DOHH2 (cell line): ENCODE data around the gene CCDC117.

Experiments used
- H3F3A ChIP-seq: fragments of 200-600 bp; sonication (generic), shearing (Covaris generic); 2 replicates; pipeline ENCODE4 v1.6.0; 2016; ENCODE audit warnings: antibody characterized with exemption, mild to moderate bottlenecking; ENCODE audit not compliant: control insufficient read depth, insufficient read depth
- H3K27ac ChIP-seq: fragments of 200-600 bp; sonication (generic); 2 replicates; pipeline ENCODE4 v1.5.1; 2014; ENCODE audit warnings: low read depth, mild to moderate bottlenecking, low read length, moderate library complexity
- H3K27me3 ChIP-seq: fragments of 200-600 bp; sonication (generic); 2 replicates; pipeline ENCODE4 v1.6.1; 2014; ENCODE audit warnings: mild to moderate bottlenecking, low read length, mixed read lengths; ENCODE audit not compliant: control insufficient read depth
- H3K36me3 ChIP-seq: fragments of 200-600 bp; sonication (generic); 2 replicates; pipeline ENCODE4 v1.6.1; 2014; ENCODE audit warnings: mild to moderate bottlenecking, low read length, moderate library complexity, mixed read lengths; ENCODE audit not compliant: control insufficient read depth
- H3K4me1 ChIP-seq: fragments of 200-600 bp; sonication (generic); 2 replicates; pipeline ENCODE4 v1.6.1; 2014; ENCODE audit warnings: mild to moderate bottlenecking, low read length, mixed read lengths; ENCODE audit not compliant: control insufficient read depth
- H3K4me2 ChIP-seq: fragments of 200-600 bp; sonication (generic); 2 replicates; pipeline ENCODE4 v1.6.0; 2014; ENCODE audit warnings: mild to moderate bottlenecking, low read length, moderate library complexity
- H3K4me3 ChIP-seq: fragments of 200-600 bp; sonication (generic); 2 replicates; pipeline ENCODE4 v1.5.1; 2014; ENCODE audit warnings: mild to moderate bottlenecking, low read length, mixed read lengths
- H3K79me2 ChIP-seq: fragments of 200-600 bp; sonication (generic); 2 replicates; pipeline ENCODE4 v1.6.1; 2014; ENCODE audit warnings: mild to moderate bottlenecking, low read length, mixed read lengths; ENCODE audit not compliant: control insufficient read depth
- H3K9me2 ChIP-seq: fragments of 200-600 bp; sonication (generic); replicated peaks from 2 replicates; pipeline ENCODE4 v1.6.1; 2014; ENCODE audit warnings: mild to moderate bottlenecking, low read length, mixed read lengths; ENCODE audit not compliant: control insufficient read depth
- H3K9me3 ChIP-seq: fragments of 200-600 bp; sonication (generic); 2 replicates; pipeline ENCODE4 v1.6.1; 2014; ENCODE audit warnings: antibody characterized with exemption, low read length, mixed read lengths; ENCODE audit not compliant: control insufficient read depth, insufficient read depth
- H4K20me1 ChIP-seq: fragments of 200-600 bp; sonication (generic); 2 replicates; pipeline ENCODE4 v1.6.0; 2014; ENCODE audit warnings: low read depth, mild to moderate bottlenecking, antibody characterized with exemption, low read length, moderate library complexity; ENCODE audit not compliant: control insufficient read depth, insufficient read depth
- CTCF ChIP-seq: fragments of 200-600 bp; sonication (generic); IDR thresholded peaks from one replicate; pipeline ENCODE4 v1.5.1; 2014; ENCODE audit warnings: antibody characterized with exemption, mild to moderate bottlenecking, low read depth, low read length; ENCODE audit not compliant: poor library complexity, severe bottlenecking
- EZH2phosphoT487 ChIP-seq: fragments of 200-600 bp; sonication (generic); IDR thresholded peaks from 2 replicates; pipeline ENCODE4 v1.6.1; 2017; ENCODE audit warnings: borderline replicate concordance, mild to moderate bottlenecking, antibody characterized with exemption, low read length, moderate library complexity, mixed read lengths

The CCDC117 gene

DNA sequence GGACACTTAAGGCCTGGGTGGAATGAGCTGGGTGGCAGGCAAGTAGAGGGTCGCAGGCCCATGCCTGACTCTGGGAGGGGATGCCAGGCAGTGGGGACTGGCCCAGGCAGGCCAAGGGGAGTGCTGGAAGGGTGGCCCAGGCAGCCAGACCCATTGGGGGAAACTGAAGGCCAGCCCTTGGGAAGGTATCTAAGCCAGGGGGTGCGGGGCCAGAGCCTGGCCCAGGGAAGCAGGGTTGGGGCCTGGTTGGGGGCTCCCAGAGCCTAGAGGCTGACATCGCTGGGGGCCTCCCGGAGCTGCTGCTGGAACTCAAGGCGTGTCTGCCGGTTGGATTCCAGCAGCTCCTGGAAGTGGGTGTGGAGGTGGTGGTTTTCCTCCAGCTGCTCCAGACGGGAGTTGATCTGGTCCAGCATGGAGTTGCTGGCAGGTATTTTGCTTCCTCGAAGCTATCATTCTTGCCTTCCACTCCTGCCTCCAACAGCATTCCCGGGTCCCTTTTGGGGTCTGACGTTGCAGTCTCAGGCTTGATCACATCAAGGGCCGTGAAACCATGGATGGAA, 63.2 kb downstream of the CCDC117 start:
- H3K4me1 ChIP-seq = no peaks in the 10 kb centered on the region
- no peak overlapping the region for H3K4me3 ChIP-seq
- H3K79me2 ChIP-seq = no peaks in the 10 kb centered on the region
- H3K9me3 ChIP-seq = no peaks in the 10 kb centered on the region
- H3K4me2 ChIP-seq = no peak overlapping the region
- H3F3A ChIP-seq = no peaks in the 10 kb centered on the region
- no peak overlapping the region for H3K27ac ChIP-seq
- H3K27me3 ChIP-seq = no peaks in the 10 kb centered on the region
- H3K9me2 ChIP-seq = no peaks in the 10 kb centered on the region
- H3K36me3 ChIP-seq = no peaks in the 10 kb centered on the region
- no peaks in the 10 kb centered on the region for H4K20me1 ChIP-seq
- TF ChIP-seq CTCF (no peak), EZH2phosphoT487 (no peak)

DNA sequence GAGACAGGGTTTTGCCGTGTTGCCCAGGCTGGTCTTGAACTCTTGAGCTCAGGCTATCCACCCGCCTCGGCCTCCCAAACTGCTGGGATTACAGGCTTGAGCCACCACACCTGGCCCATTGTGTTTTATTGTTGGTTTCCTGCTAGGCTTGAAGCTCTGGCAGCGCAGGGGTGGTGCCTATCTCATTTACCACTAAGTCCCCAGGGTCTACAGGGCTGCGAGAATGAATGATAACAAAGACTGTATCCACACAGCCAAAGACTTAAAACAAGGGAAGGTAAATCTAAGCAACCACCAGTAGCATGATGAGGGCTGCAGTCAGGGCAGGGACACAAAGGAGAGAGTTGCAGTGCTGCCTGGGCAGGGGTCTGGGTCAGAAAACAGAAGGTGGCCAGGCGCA, 65.1 kb downstream of the CCDC117 start:
- H3K4me3 ChIP-seq = no peak overlapping the region
- H3K9me2 ChIP-seq = no peaks in the 10 kb centered on the region
- H3K27ac ChIP-seq = no peak overlapping the region
- no peaks in the 10 kb centered on the region for H3K9me3 ChIP-seq
- no peaks in the 10 kb centered on the region for H3K27me3 ChIP-seq
- no peak for TF ChIP-seq CTCF
- no peak for TF ChIP-seq EZH2phosphoT487
- no peaks in the 10 kb centered on the region for H3K79me2 ChIP-seq
- H3F3A ChIP-seq = no peaks in the 10 kb centered on the region
- H3K4me1 ChIP-seq = no peaks in the 10 kb centered on the region
- no peak overlapping the region for H3K4me2 ChIP-seq
- H3K36me3 ChIP-seq = no peaks in the 10 kb centered on the region
- no peaks in the 10 kb centered on the region for H4K20me1 ChIP-seq
